SHP77 treated with DMSO at 0.1 percent for 48 hours (cell line): Measurements from ENCODE around the gene CBY3.
"Not testable (repeated sequence)": the region's sequence is repeated elsewhere in the genome, so short reads cannot be mapped to it uniquely, and the experiment has no call there.

ENCODE experiments used
- DNase-seq: peaks from one replicate; lab custom pipeline; 2025; lab: John Stamatoyannopoulos, UW

Gene CBY3

GRCh38 chr5:179668391-179668790 is 12.4 kb downstream of the CBY3 start:
- DNase-seq: peak; percentile 25

DNA sequence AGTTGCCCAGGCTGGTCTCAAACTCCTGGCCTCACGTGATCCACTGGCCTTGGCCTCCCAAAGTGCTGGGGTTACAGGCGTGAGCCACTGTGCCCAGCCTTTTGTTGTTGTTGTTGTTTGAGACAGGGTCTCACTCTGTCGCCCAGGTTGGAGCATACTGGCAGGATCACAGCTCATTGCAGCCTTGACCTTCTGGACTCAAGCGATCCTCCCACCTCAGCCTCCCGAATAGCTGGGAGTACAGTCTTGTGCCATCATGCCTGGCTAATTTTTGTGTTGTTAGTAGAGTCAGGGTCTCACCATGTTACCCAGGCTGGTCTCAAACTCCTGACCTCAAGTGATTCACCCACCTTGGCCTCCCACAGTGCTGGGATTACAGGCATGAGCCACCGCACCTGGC is 19.2 kb downstream of the CBY3 start:
- DNase-seq: not testable (repeated sequence)

- not testable (repeated sequence) for DNase-seq
Measured at GRCh38 chr5:179658179-179658856, 22.5 kb downstream of the CBY3 start.

- DNase-seq: not testable (repeated sequence)
Measured at GRCh38 chr5:179657302-179658178, 23.3 kb downstream of the CBY3 start.

GRCh38 chr5:179653135-179653534 is 27.7 kb downstream of the CBY3 start:
- DNase-seq: not testable (repeated sequence)

DNA sequence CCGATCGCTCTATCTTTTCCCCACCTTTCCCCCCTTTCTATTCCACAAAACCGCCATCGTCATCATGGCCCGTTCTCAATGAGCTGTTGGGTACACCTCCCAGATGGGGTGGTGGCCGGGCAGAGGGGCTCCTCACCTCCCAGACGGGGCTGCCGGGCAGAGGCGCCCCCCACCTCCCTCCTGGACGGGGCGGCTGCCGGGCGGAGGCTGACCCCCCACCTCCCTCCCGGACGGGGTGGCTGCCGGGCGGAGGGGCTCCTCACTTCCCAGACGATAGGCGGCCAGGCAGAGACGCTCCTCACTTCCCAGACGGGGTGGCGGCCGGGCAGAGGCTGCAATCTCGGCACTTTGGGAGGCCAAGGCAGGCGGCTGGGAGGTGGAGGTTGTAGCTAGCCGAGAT is 30.6 kb downstream of the CBY3 start:
- DNase-seq: not testable (repeated sequence)

DNA sequence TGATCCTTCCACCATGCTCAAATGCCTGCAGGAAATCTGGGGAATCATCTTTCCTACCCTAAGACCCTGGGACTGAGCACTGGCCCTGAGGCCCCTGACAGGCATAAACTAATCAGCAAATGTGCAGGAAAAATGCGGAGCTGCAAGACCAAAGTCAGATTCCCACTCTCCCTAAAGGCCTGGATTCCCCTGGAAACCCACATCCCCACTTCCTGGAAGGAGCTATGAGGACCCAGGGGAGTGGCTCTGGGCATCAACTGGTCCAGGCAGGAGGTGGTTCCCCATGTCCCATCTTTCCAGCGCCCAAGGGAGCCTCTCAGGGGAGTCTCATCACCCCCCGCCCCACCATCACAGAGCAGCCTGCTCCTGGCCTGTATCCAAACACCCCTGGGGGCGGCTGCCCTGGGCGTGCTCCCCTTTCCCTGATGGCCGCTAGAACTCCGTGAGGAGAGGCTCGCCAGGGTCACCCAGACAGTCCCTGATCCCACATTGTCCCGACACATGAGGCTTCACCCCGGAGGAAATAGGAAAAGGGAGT is 31.6 kb downstream of the CBY3 start:
- not testable (repeated sequence) for DNase-seq

DNA sequence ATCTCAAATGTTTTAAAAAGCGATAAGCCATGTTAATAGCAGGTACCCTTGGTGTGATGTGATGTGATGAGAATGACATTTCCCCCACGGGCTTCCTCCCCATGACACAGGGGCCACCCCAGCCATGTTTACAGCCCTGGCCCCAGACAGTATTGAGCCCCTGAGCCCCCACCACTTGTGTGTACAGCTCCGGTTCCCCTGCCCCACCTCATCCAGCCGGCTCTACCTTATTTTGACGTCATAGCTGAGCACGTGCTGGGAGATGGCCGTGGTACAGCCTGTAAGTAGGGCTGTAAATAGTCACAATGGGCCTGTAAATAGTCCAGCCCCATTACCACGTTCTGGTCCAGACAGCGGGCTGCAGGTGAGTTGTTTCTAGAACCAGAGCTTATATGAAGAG is 32.4 kb downstream of the CBY3 start:
- no peak for DNase-seq

GRCh38 chr5:179644766-179645165 is 36.1 kb downstream of the CBY3 start:
- not testable (repeated sequence) for DNase-seq

DNA sequence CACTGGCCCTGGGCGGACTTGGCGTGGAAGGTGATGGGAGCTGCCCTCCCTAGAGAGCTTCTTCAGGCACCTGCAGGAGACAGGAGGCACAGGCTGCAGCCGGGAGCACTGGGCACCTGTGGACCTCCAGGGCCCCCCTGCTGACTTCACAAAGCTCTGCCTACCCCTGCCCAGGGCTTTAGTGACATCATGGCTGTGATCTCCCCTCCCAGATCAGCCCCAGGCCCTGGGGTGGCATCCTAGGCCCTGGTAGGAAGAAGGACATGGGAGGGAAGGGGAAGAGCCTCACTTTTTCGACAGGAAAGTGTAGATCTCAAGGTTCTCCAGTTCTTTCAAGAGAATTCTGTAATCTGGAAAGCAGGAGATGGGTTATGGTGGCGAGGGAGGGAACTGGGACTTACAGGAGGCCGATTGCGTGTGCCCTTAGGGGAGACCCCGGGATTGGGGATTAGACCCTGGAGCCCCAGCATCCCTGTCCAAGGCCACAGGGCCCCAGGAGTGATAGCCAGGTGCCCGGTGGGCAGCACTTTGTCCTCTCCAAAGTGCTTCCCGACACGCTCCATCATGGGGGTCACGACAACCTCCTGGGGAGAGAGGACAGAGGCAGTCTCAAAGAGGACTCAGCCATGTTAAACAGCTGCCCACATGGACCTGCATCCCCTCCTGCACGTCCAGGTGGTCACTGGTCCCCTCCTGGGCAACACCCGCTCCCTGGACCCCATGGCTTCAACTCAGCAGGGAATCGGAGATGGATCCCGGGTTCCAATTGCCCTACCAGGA is 37.5 kb downstream of the CBY3 start:
- DNase-seq: not testable (repeated sequence)

GRCh38 chr5:179642626-179643025 is 38.2 kb downstream of the CBY3 start:
- DNase-seq: not testable (repeated sequence)

DNA sequence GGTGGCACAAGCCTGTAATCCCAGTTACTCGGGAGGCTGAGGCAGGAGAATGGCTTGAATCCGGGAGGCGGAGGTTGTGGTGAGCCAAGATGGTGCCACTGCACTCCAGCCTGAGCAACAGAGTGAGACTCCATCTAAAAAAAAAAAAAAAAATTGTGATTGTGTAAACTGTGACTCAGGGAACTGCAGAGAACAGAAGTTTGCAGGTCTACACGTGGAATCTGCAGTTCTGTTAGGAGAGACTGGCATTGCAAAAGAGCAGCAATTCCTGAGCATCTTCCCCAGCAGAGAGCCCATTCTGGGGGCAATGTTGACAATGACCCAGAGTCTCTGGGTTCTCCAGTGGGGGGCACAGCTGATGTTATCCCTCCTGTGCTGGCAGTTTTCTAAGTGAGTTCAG is 39.1 kb downstream of the CBY3 start:
- DNase-seq: not testable (repeated sequence)

DNA sequence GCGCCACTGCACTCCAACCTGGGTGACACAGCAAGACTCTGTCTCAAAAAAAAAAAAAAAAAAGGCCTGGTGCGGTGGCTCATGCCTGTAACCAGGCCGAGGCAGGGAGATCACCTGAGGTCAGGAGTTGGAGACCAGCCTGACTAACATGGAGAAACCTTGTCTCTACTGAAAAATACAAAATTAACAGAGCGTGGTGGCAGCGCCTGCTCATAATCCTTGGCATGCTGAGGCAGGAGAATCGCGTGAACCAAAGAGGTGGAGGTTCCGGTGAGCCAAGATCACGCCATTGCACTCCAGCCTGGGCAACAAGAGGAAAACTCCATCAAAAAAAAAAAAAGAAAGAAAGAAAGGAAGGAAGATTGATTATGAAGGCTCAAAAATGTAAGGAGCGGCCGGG is 41.5 kb downstream of the CBY3 start:
- not testable (repeated sequence) for DNase-seq

GRCh38 chr5:179634370-179635172 is 46.3 kb downstream of the CBY3 start:
- DNase-seq: not testable (repeated sequence)

- DNase-seq: not testable (repeated sequence)
Measured at GRCh38 chr5:179633501-179634369, 47.1 kb downstream of the CBY3 start.
